GM21526 (cell line): Measurements from ENCODE around the gene EFHD1.
"Not testable (repeated sequence)": the region's sequence is repeated elsewhere in the genome, so short reads cannot be mapped to it uniquely, and the experiment has no call there.

ENCODE experiments used
- ATAC-seq: cut with Tn5 transposase; IDR thresholded peaks from one replicate; pipeline ENCODE4 v1.9.1; 2021; ENCODE audit warnings: moderate library complexity; ENCODE audit not compliant: unreplicated experiment, low FRiP score

EFHD1 gene

GRCh38 chr2:232687382-232688160, 54.2 kb downstream of the EFHD1 start:
- no peak for ATAC-seq

- ATAC-seq, result no peak
Measured at GRCh38 chr2:232688201-232688600, 54.8 kb downstream of the EFHD1 start.

GRCh38 chr2:232689152-232689910, 55.9 kb downstream of the EFHD1 start:
- ATAC-seq, result no peak

- ATAC-seq, result not testable (repeated sequence)
Measured at GRCh38 chr2:232691117-232691516, 57.7 kb downstream of the EFHD1 start.

- ATAC-seq, result no peak
Measured at GRCh38 chr2:232693344-232693743, 59.9 kb downstream of the EFHD1 start.

- ATAC-seq, result no peak
Measured at GRCh38 chr2:232696609-232697058, 63.2 kb downstream of the EFHD1 start.

GRCh38 chr2:232697059-232697806, 63.8 kb downstream of the EFHD1 start, which contains the start of gene GIGYF2:
Gene GIGYF2 (plus strand): TSS chr2:232697331. CDS start chr2:232735198, 37,867 bp downstream.
- peak; percentile 70 for ATAC-seq

- peak; percentile 36 for ATAC-seq
Measured at GRCh38 chr2:232697807-232698110, 64.4 kb downstream of the EFHD1 start.

GRCh38 chr2:232698556-232699091, 65.2 kb downstream of the EFHD1 start:
- ATAC-seq, result no peak

- ATAC-seq, result no peak
Measured at GRCh38 chr2:232699110-232699509, 65.7 kb downstream of the EFHD1 start.

- ATAC-seq, result no peak
Measured at GRCh38 chr2:232700154-232700553, 66.8 kb downstream of the EFHD1 start.

- ATAC-seq, result no peak
Measured at GRCh38 chr2:232707076-232707475, 73.7 kb downstream of the EFHD1 start.

- ATAC-seq, result no peak
Measured at GRCh38 chr2:232713505-232713904, 80.1 kb downstream of the EFHD1 start.

- ATAC-seq, result no peak
Measured at GRCh38 chr2:232714969-232715368, 81.6 kb downstream of the EFHD1 start.

GRCh38 chr2:232720056-232720455, 86.7 kb downstream of the EFHD1 start:
- not testable (repeated sequence) for ATAC-seq

- no peak for ATAC-seq
Measured at GRCh38 chr2:232721261-232721660, 87.9 kb downstream of the EFHD1 start.

GRCh38 chr2:232721882-232722281, 88.5 kb downstream of the EFHD1 start:
- ATAC-seq, result no peak

GRCh38 chr2:232723027-232723426, 89.6 kb downstream of the EFHD1 start:
- no peak for ATAC-seq

GRCh38 chr2:232728785-232729184, 95.4 kb downstream of the EFHD1 start:
- no peak for ATAC-seq

GRCh38 chr2:232731470-232731869, 98.1 kb downstream of the EFHD1 start:
- ATAC-seq, result no peak
